CD4-positive, CD25-positive, alpha-beta regulatory T cell (primary cell): ENCODE measurements around the gene BMPR1A. TPM values are rescaled to one million over a fixed set of nuclear protein-coding genes. Genes with fewer than 3 reads are reported as not detected.

Experiments
- ATAC-seq, 2 donors: fragments of 150-1000 bp; cut with Tn5 transposase; one replicate each; pipeline ENCODE4 v1.10.0; 2021; ENCODE audit warnings: low read depth in 2 of 2, moderate number of reproducible peaks in 2 of 2, moderate library complexity in 1 of 2
- DNase-seq, 3 donors: peaks; one replicate each; pipeline versions ENCODE4 v3.0.0 to v3.0.0-alpha.2; 2012 to 2022; ENCODE audit warnings: mixed read lengths in 1 of 3
- H3K27ac ChIP-seq: one replicate; pipeline ENCODE4 v1.7.0; 2013; ENCODE audit warnings: mild to moderate bottlenecking, low read length; ENCODE audit not compliant: insufficient read depth, poor library complexity, severe bottlenecking
- H3K27me3 ChIP-seq: one replicate; pipeline ENCODE4 v1.7.0; 2013; ENCODE audit warnings: low read length; ENCODE audit not compliant: control insufficient read depth, insufficient read depth
- H3K36me3 ChIP-seq: one replicate; pipeline ENCODE4 v1.7.0; 2013; ENCODE audit warnings: mild to moderate bottlenecking, low read length, moderate library complexity; ENCODE audit not compliant: control insufficient read depth, insufficient read depth
- H3K4me1 ChIP-seq: 2 replicates; pipeline ENCODE4 v1.7.0; 2013; ENCODE audit warnings: mild to moderate bottlenecking, low read length; ENCODE audit not compliant: insufficient read depth, control insufficient read depth, poor library complexity, severe bottlenecking
- H3K4me3 ChIP-seq: one replicate; pipeline ENCODE4 v1.7.0; 2013; ENCODE audit warnings: low read depth, mild to moderate bottlenecking, low read length, moderate library complexity
- H3K9me3 ChIP-seq, 2 experiments: 1 replicate in 1 of 2; 2 replicates in 1 of 2; pipeline ENCODE4 v1.7.0; 2013; ENCODE audit warnings: low read length in 2 of 2, mild to moderate bottlenecking in 1 of 2, moderate library complexity in 1 of 2; ENCODE audit not compliant: control insufficient read depth in 2 of 2
- H3K27ac Mint-ChIP-seq, 3 donors: one replicate each; pipeline ENCODE4 v1.8.0; 2020 to 2022; ENCODE audit warnings: mild to moderate bottlenecking in 3 of 3, mixed read lengths in 3 of 3, moderate library complexity in 2 of 3
- H3K27me3 Mint-ChIP-seq: one replicate; pipeline ENCODE4 v1.8.0; 2022; ENCODE audit warnings: mild to moderate bottlenecking, mixed read lengths
- H3K36me3 Mint-ChIP-seq: one replicate; pipeline ENCODE4 v1.8.0; 2020; ENCODE audit warnings: mixed read lengths
- H3K4me1 Mint-ChIP-seq, 4 donors: one replicate each; pipeline ENCODE4 v1.8.0; 2020 to 2022; ENCODE audit warnings: mixed read lengths in 4 of 4, mild to moderate bottlenecking in 1 of 4
- H3K4me3 Mint-ChIP-seq, 4 donors: one replicate each; pipeline ENCODE4 v1.8.0; 2020 to 2022; ENCODE audit warnings: mild to moderate bottlenecking in 4 of 4, mixed read lengths in 4 of 4, moderate library complexity in 3 of 4
- H3K9me3 Mint-ChIP-seq, 7 donors: one replicate each; pipeline ENCODE4 v1.8.0; 2020 to 2022; ENCODE audit warnings: mixed read lengths in 7 of 7, mild to moderate bottlenecking in 3 of 7, moderate library complexity in 2 of 7
- polyA plus RNA-seq, 4 donors: library from polyadenylated mRNA; unstranded; fragments of 300-500 nt; fragmentation: Illumina TruSeq; gene quantifications; one replicate each; pipeline ENCODE4 v1.2.3, GENCODE V29; 2021
- total RNA-seq: library from RNA; stranded (reverse); gene quantifications from one replicate; pipeline ENCODE4 v1.2.3, GENCODE V29; 2022

Gene BMPR1A
- total and polyA plus RNA-seq, 5 donors from 2014 or later, result 2.2 to 8.8 (median 4.2) TPM

DNA sequence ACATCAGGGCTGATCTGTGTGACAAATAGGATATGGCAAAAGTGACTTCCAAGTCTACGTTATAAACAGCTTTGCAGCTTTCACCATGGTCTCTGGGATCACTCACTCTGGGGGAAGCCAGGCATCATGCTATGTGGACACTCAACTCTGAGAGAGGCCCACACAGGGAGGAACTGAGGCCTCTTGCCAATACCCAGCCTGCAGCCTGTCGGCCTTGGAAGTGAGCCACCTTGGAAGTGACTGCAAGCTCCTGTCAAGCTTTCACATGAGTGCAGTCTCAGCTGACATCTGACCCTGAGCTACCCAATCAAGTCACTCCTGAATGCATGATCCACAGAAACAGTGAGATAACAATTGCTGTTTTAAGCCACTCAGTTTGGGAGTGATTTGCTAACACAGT, 144.5 kb downstream of the BMPR1A start:
- Mint-ChIP-seq H3K4me3 (no peak overlapping the region), H3K4me1 (peaks cover 0 to 7% (median 2%) of the 10 kb centered on the region in 4 donors), H3K27ac (no peak overlapping the region), H3K36me3 (peaks cover 3% of the 10 kb centered on the region), H3K27me3 (no peaks in the 10 kb centered on the region), H3K9me3 (no peaks in the 10 kb centered on the region)
- H3K36me3 ChIP-seq, result peaks cover 9% of the 10 kb centered on the region
- no peak overlapping the region for H3K27ac ChIP-seq
- no peaks in the 10 kb centered on the region for H3K4me1 ChIP-seq
- H3K27me3 ChIP-seq, result no peaks in the 10 kb centered on the region
- H3K4me3 ChIP-seq, result no peak overlapping the region
- no peak for ATAC-seq
- no peaks in the 10 kb centered on the region for H3K9me3 ChIP-seq
- no peak for DNase-seq

GRCh38 chr10:86904600-86904999, 148.2 kb downstream of the BMPR1A start:
- H3K27ac Mint-ChIP-seq, result no peak overlapping the region
- H3K4me1 ChIP-seq, result no peaks in the 10 kb centered on the region
- no peak overlapping the region for H3K4me3 Mint-ChIP-seq
- H3K36me3 Mint-ChIP-seq, result peaks cover 17% of the 10 kb centered on the region
- H3K9me3 Mint-ChIP-seq, result peaks cover 0 to 6% (median 0%) of the 10 kb centered on the region in 7 donors
- H3K9me3 ChIP-seq, result peaks cover 0 to 3% of the 10 kb centered on the region in 2 experiments
- DNase-seq (no peak), ATAC-seq (no peak)
- no peak overlapping the region for H3K27ac ChIP-seq
- no peaks in the 10 kb centered on the region for H3K27me3 Mint-ChIP-seq
- peaks cover 0 to 3% (median 1%) of the 10 kb centered on the region in 4 donors for H3K4me1 Mint-ChIP-seq
- H3K36me3 ChIP-seq, result peaks cover 11% of the 10 kb centered on the region
- H3K4me3 ChIP-seq, result no peak overlapping the region
- H3K27me3 ChIP-seq, result no peaks in the 10 kb centered on the region

DNA sequence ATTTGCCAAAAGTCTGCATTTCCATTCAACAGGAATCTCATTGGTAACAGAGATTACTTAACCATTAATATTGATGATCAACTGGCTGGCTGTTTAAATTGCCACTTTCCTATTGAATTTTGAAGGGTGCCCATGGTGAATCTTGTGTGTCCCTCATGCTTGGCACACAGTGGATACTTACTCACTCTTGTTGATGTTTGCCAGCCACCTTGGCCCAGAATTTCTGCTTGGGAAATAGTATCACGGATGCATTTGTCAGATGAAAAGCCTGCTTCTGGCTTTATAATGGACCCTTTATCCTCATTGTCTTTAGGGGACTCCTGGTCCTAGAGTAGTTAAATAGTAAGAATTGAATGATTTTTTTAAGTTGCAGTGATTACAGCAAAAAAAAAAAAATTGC, 149.0 kb downstream of the BMPR1A start:
- no peak for ATAC-seq
- no peaks in the 10 kb centered on the region for H3K27me3 Mint-ChIP-seq

DNA sequence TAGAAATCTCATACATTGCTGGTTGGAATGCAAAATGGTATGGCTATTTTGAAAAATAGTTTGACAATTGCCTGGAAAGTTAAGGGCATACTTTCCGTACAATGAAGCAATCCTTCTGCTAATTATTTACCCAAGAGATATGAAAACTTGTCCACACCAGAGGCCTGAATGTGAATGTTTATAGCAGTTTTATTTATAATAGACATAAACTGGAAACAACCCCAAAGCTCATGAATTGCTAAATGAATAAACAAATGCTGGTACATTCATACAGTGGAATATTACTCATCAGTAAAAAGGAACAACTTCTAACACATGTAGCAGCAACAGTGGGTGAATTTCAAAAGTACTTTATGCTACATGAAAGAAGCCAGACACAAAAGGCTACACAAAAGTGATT, 158.3 kb downstream of the BMPR1A start:
- no peak overlapping the region for H3K27ac ChIP-seq
- no peak overlapping the region for H3K27ac Mint-ChIP-seq
- H3K4me1 ChIP-seq, result no peaks in the 10 kb centered on the region
- H3K9me3 Mint-ChIP-seq, result no peaks in the 10 kb centered on the region
- H3K27me3 Mint-ChIP-seq, result no peaks in the 10 kb centered on the region
- DNase-seq (no peak), ATAC-seq (no peak)
- no peak overlapping the region for H3K4me3 ChIP-seq
- no peaks in the 10 kb centered on the region for H3K27me3 ChIP-seq
- peaks cover 9% of the 10 kb centered on the region for H3K36me3 ChIP-seq
- no peaks in the 10 kb centered on the region for H3K9me3 ChIP-seq
- H3K36me3 Mint-ChIP-seq, result peaks cover 19% of the 10 kb centered on the region
- H3K4me3 Mint-ChIP-seq, result no peak overlapping the region
- no peaks in the 10 kb centered on the region for H3K4me1 Mint-ChIP-seq

More for the DNA sequence above, 149.0 kb downstream of the BMPR1A start:
- Mint-ChIP-seq H3K36me3 (peaks cover 17% of the 10 kb centered on the region), H3K27ac (no peak overlapping the region), H3K4me1 (no peaks in the 10 kb centered on the region), H3K9me3 (peaks cover 0 to 6% (median 0%) of the 10 kb centered on the region in 7 donors), H3K4me3 (no peak overlapping the region)
- no peak overlapping the region for H3K27ac ChIP-seq
- peaks cover 11% of the 10 kb centered on the region for H3K36me3 ChIP-seq
- no peaks in the 10 kb centered on the region for H3K4me1 ChIP-seq
- no peaks in the 10 kb centered on the region for H3K27me3 ChIP-seq
- DNase-seq, result no peak
- no peak overlapping the region for H3K4me3 ChIP-seq
- peaks cover 0 to 3% of the 10 kb centered on the region in 2 experiments for H3K9me3 ChIP-seq

GRCh38 chr10:86918022-86918471, 161.6 kb downstream of the BMPR1A start:
- ATAC-seq (no peak), DNase-seq (no peak)
- no peaks in the 10 kb centered on the region for H3K27me3 Mint-ChIP-seq
- H3K4me1 Mint-ChIP-seq, result no peaks in the 10 kb centered on the region
- no peak overlapping the region for H3K4me3 Mint-ChIP-seq
- no peaks in the 10 kb centered on the region for H3K9me3 Mint-ChIP-seq
- Histone ChIP-seq H3K36me3 (peaks cover 22% of the 10 kb centered on the region), H3K27me3 (no peaks in the 10 kb centered on the region), H3K27ac (no peak overlapping the region), H3K4me3 (no peak overlapping the region), H3K4me1 (no peaks in the 10 kb centered on the region), H3K9me3 (no peaks in the 10 kb centered on the region)
- H3K36me3 Mint-ChIP-seq, result peaks cover 29% of the 10 kb centered on the region
- peak overlapping the region in 1 of 3 donors; percentile 0 for H3K27ac Mint-ChIP-seq

DNA sequence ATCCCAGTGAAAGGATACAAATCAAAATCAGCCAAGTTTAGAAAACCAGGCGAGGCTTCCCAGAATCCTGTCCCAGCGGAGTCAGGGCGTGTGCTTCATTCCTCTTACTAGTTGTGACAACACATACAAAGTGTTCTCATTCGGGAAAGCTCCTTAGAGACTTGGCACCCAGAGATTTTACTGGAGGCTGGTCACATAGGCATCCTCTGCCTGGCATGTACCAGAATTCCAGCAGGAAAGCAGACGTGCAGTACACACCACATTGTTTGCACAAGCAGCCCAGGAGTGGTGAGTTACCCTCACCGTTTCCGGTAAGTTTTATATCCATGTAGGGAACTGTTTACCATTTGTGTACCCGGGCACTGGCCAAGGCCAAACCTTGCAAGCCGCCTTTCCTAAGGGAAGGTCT, 166.1 kb downstream of the BMPR1A start:
- Histone ChIP-seq H3K9me3 (no peaks in the 10 kb centered on the region), H3K27me3 (no peaks in the 10 kb centered on the region), H3K4me1 (no peaks in the 10 kb centered on the region), H3K27ac (no peak overlapping the region), H3K36me3 (peaks cover 18% of the 10 kb centered on the region), H3K4me3 (no peak overlapping the region)
- Mint-ChIP-seq H3K27me3 (no peaks in the 10 kb centered on the region), H3K4me1 (no peaks in the 10 kb centered on the region), H3K4me3 (no peak overlapping the region), H3K36me3 (peaks cover 23% of the 10 kb centered on the region), H3K27ac (no peak overlapping the region), H3K9me3 (no peaks in the 10 kb centered on the region)
- no peak for ATAC-seq
- no peak for DNase-seq

DNA sequence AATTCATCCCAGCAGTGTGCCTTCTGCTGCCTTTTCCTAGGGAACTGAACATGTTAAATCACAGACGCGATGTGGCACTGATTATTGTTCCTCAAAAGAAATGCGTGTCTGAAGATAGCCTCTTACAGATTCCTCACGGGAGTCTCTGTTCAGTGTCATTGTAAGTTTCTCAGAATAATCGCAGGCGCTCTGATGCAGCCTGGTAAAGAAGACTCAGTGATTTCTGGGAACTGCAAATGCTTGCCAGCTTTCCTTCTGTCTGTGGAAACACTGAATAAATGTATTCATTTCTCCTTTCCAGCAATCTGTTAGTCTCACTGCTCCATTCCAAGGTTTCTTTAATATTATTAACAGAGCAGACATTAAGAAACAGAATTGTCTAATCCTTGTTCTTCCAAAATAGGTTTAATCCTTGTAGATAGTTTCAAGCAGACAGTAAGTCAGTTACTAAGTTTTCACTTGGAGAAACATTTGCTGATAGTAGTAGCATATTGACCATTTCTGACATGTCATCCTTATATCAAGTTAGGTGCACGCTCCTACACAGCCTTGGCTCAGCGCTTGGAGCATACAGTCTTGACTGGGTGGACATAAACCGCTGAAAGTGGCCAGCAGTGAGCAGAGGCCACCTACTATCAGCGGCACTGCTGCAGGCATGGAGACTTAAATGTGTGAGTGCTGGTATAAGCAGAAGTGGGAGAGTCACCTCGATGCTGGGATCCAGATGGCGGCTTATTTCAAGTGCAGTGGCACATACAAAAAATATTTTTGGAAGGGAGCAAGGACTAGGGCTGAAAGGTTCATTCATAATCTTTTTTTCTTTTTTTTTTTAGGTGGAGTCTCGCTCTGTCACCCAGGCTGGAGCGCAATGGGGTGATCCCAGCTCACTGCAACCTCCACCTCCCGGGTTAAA, 173.3 kb downstream of the BMPR1A start:
- H3K4me3 ChIP-seq, result no peak overlapping the region
- Mint-ChIP-seq H3K4me3 (no peak overlapping the region), H3K4me1 (no peaks in the 10 kb centered on the region), H3K36me3 (peaks cover 3% of the 10 kb centered on the region), H3K27ac (no peak overlapping the region), H3K9me3 (no peaks in the 10 kb centered on the region), H3K27me3 (no peaks in the 10 kb centered on the region)
- no peak for DNase-seq
- H3K27me3 ChIP-seq, result no peaks in the 10 kb centered on the region
- no peak for ATAC-seq
- H3K9me3 ChIP-seq, result no peaks in the 10 kb centered on the region
- no peak overlapping the region for H3K27ac ChIP-seq
- no peaks in the 10 kb centered on the region for H3K36me3 ChIP-seq
- no peaks in the 10 kb centered on the region for H3K4me1 ChIP-seq

DNA sequence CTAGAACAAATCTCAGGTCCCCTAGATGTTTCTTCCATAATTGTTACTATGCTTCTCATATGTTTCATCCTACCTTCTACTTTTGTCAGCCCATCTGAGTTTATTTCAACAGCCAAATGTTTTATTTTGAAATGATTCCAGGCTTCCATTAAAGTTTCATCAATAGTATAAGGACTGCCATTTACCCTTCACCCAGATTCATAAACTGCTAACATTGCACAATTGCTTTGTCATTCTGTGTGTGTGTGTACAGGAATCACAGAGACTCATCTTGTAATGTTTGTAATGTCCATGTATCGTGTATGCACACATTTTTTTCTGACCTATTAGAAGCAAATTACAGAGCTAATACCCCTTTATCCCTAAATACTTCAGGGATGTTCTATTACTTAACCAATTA, 175.5 kb downstream of the BMPR1A start:
- Histone ChIP-seq H3K27ac (no peak overlapping the region), H3K4me1 (no peaks in the 10 kb centered on the region), H3K9me3 (no peaks in the 10 kb centered on the region), H3K27me3 (no peaks in the 10 kb centered on the region), H3K36me3 (no peaks in the 10 kb centered on the region), H3K4me3 (no peak overlapping the region)
- Mint-ChIP-seq H3K27ac (no peak overlapping the region), H3K9me3 (no peaks in the 10 kb centered on the region), H3K36me3 (peaks cover 3% of the 10 kb centered on the region), H3K4me3 (no peak overlapping the region), H3K27me3 (no peaks in the 10 kb centered on the region), H3K4me1 (peaks cover 0 to 4% (median 0%) of the 10 kb centered on the region in 4 donors)
- ATAC-seq, result no peak
- no peak for DNase-seq
